Neural progenitor cell (in vitro differentiated cells): Measurements from ENCODE around the gene HECTD4.

Experiments used
- EZH2phosphoT487 ChIP-seq: fragments of 200-600 bp; sonication (generic); IDR thresholded peaks from 2 replicates; pipeline ENCODE4 v1.6.1; 2017; ENCODE audit warnings: antibody characterized with exemption
- TF ChIP-seq, protein P1 (sequence below): fragments of 200-600 bp; sonication (generic); IDR thresholded peaks from 2 replicates; pipeline ENCODE4 v1.5.1; 2017; ENCODE audit warnings: antibody characterized with exemption, mild to moderate bottlenecking

DNA sequence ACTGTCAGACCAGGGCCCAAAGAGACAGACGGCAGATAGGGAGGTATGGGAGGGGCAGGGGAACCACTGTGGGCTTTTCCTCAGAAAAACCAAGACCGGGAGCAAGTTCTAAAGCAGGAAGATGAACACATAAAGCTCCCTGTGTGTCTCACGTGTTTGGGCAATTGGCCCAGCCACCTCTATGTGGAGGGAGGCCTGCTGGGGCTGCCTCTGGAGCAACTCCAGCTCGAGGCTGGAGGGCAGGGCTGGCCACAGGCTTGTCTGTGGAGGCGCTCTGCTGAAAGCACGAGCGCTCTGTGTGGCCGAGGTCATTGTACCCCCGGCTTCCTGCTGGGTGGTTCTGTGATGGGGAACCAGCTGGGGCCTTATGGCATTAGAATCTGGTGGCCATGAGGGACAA is 220.5 kb downstream of the HECTD4 start:
- TF ChIP-seq, protein P1, sequence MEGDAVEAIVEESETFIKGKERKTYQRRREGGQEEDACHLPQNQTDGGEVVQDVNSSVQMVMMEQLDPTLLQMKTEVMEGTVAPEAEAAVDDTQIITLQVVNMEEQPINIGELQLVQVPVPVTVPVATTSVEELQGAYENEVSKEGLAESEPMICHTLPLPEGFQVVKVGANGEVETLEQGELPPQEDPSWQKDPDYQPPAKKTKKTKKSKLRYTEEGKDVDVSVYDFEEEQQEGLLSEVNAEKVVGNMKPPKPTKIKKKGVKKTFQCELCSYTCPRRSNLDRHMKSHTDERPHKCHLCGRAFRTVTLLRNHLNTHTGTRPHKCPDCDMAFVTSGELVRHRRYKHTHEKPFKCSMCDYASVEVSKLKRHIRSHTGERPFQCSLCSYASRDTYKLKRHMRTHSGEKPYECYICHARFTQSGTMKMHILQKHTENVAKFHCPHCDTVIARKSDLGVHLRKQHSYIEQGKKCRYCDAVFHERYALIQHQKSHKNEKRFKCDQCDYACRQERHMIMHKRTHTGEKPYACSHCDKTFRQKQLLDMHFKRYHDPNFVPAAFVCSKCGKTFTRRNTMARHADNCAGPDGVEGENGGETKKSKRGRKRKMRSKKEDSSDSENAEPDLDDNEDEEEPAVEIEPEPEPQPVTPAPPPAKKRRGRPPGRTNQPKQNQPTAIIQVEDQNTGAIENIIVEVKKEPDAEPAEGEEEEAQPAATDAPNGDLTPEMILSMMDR: no peak
- no peak for TF ChIP-seq EZH2phosphoT487
